Heart left ventricle (tissue), 16 donors: Measurements from ENCODE around the gene RTP2. TPM values are rescaled to one million over a fixed set of nuclear protein-coding genes. Genes with fewer than 3 reads are reported as not detected.

Experiments
- ATAC-seq, 4 donors: fragments of 200-7000 bp; cut with Tn5 transposase; one replicate each; pipeline ENCODE4 v1.9.1; 2020 to 2022; ENCODE audit warnings: moderate library complexity in 4 of 4, mild to moderate bottlenecking in 3 of 4, moderate number of reproducible peaks in 1 of 4
- DNase-seq, 5 donors: peaks; one replicate each; pipeline ENCODE4 v3.0.0-alpha.2; 2020
- H3K27ac ChIP-seq, 12 donors: fragments of 200-600 bp; sonication (generic) in 4 of 12; one replicate each; pipeline versions ENCODE4 v1.5.0 to v1.8.0; 2016 to 2022; ENCODE audit warnings: mild to moderate bottlenecking in 2 of 12
- H3K27me3 ChIP-seq, 9 donors: fragments of 200-600 bp; sonication (generic) in 2 of 9; one replicate each; pipeline versions ENCODE4 v1.5.1 to v1.8.0; 2016 to 2022; ENCODE audit warnings: mild to moderate bottlenecking in 3 of 9
- H3K36me3 ChIP-seq, 9 donors: fragments of 200-600 bp; sonication (generic) in 2 of 9; one replicate each; pipeline versions ENCODE4 v1.5.0 to v1.8.0; 2018 to 2022; ENCODE audit warnings: mild to moderate bottlenecking in 2 of 9
- H3K4me1 ChIP-seq, 12 donors: fragments of 200-600 bp; sonication (generic) in 4 of 12; one replicate each; pipeline versions ENCODE4 v1.5.0 to v1.8.0; 2016 to 2022; ENCODE audit warnings: mild to moderate bottlenecking in 3 of 12
- H3K4me3 ChIP-seq, 12 donors: fragments of 200-600 bp; sonication (generic) in 4 of 12; one replicate each; pipeline versions ENCODE4 v1.5.0 to v1.8.0; 2017 to 2022; ENCODE audit warnings: mild to moderate bottlenecking in 9 of 12, moderate library complexity in 4 of 12
- H3K9me3 ChIP-seq, 12 donors: fragments of 200-600 bp; sonication (generic) in 4 of 12; one replicate each; pipeline versions ENCODE4 v1.5.0 to v1.8.0; 2016 to 2022; ENCODE audit warnings: mild to moderate bottlenecking in 1 of 12
- POLR2A ChIP-seq, 2 donors: fragments of 450-650 bp; IDR thresholded peaks; one replicate each; pipeline ENCODE4 v1.6.1; 2017; ENCODE audit warnings: antibody characterized with exemption in 2 of 2, mild to moderate bottlenecking in 2 of 2, moderate library complexity in 2 of 2
- WGBS, 4 donors: extraction: QIAGEN DNeasy Blood & Tissue Kit in 2 of 4; methylation state at CpG; one replicate each; pipeline versions ENCODE4 v1.1.5 to v1.1.7; 2013 to 2018; 5-methylcytosine and 5-hydroxymethylcytosine counted together
- intact Hi-C, 10 donors: fragments of 100-400 bp; cut with DNase I; formaldehyde crosslinking; loops; one replicate each; pipeline versions ENCODE4 v1.11.1 to v1.14.2; 2022
- polyA plus RNA-seq, 2 donors: library from polyadenylated mRNA; stranded (reverse); fragments of 200-250 nt; gene quantifications; one replicate each; pipeline ENCODE4 v1.2.3, GENCODE V29; 2013
- total RNA-seq, 9 donors: library from RNA; depleted of rRNA in 2 of 9; stranded (reverse); fragments of >200 nt in 2 of 9; fragmentation: NEBNext Ultra II Directional in 3 of 9; extraction: Animal tissue kit (Norgen Biotek cat#: 25700) in 3 of 9; gene quantifications; one replicate each; pipeline versions ENCODE4 v1.1.0 to v1.2.4, GENCODE V29; 2016 to 2023
- TF ChIP-seq, protein P1 (sequence below), 12 donors: fragments of 200-600 bp; sonication (generic) in 4 of 12; IDR thresholded peaks; one replicate each; pipeline versions ENCODE4 v1.5.0 to v1.8.0; 2018 to 2022; ENCODE audit warnings: antibody characterized with exemption in 12 of 12, mild to moderate bottlenecking in 5 of 12
- donor health status: ischemic (EF 13 %, LVEDD 7.1; RV severe dilation, severe dysfunction).
- donor health status: healthy with polysubstance abuse.
- donor health status: DM: no; HTN: yes; CAD: no.
- donor health status: DM: no; HTN: no; CAD: no.
- donor health status: ischemic (EF 25% LVEDD 6.9; RV normal size, moderate dysfunction).
- donor health status: ischemic (EF 25% LVEDD 5.7; RV mildly dilated, moderate dysfunction).
- donor health status: healthy.
- donor health status: DM: yes; HTN: yes; CAD: no.
- donor health status: ischemic (EF 35%, LVEDD 5.7; RV mildly dilated, moderate dysfunction).
- donor health status: nonischemic (EF 11% LVEDD 7.7; RV severe dilation, severe dysfunction).
- donor health status: DM: yes; HTN: yes; CAD: no.
- donor health status: PGD.
- donor health status: ischemic (EF 29% LVEDD 5.4; RV normal size, mild dysfunction).
- donor health status: nonischemic (EF 23%, LVEDD 6.1; RV moderate dilation, normal function).

The RTP2 gene
- total and polyA plus RNA-seq, 11 donors, result not detected

DNA sequence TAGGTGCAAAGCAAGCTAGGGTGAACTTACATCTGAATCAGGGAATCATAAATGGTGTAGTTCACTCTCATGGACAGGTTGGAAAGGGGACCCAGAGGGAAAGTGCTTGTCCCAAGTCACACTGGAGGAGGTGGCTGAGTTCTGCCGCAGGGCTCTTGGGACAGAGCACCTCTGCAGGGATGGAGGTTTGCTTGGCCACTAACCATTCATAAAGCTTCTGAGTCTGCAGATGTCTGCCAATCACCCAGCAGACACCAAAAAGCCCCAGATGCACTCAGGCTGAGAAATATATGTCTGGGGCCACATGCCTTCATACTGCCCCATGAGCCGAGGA lies 17.9 kb upstream of the RTP2 start:
- ATAC-seq, result peak in 1 of 4 donors; percentile 17
- Histone ChIP-seq H3K9me3 (no peaks in the 10 kb centered on the region), H3K27ac (peak overlapping the region in 1 of 12 donors; percentile 61), H3K4me3 (no peak overlapping the region), H3K27me3 (no peaks in the 10 kb centered on the region), H3K36me3 (peaks cover 5 to 51% (median 46%) of the 10 kb centered on the region in 9 donors), H3K4me1 (peaks cover 0 to 7% (median 0%) of the 10 kb centered on the region in 12 donors)
- no peak for DNase-seq
- WGBS, 4 donors, result 95 to 100% (median 99%) methylated on average over 2 of the region's 2 CpGs
- TF ChIP-seq, protein P1, sequence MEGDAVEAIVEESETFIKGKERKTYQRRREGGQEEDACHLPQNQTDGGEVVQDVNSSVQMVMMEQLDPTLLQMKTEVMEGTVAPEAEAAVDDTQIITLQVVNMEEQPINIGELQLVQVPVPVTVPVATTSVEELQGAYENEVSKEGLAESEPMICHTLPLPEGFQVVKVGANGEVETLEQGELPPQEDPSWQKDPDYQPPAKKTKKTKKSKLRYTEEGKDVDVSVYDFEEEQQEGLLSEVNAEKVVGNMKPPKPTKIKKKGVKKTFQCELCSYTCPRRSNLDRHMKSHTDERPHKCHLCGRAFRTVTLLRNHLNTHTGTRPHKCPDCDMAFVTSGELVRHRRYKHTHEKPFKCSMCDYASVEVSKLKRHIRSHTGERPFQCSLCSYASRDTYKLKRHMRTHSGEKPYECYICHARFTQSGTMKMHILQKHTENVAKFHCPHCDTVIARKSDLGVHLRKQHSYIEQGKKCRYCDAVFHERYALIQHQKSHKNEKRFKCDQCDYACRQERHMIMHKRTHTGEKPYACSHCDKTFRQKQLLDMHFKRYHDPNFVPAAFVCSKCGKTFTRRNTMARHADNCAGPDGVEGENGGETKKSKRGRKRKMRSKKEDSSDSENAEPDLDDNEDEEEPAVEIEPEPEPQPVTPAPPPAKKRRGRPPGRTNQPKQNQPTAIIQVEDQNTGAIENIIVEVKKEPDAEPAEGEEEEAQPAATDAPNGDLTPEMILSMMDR (IDR thresholded peaks at IDR 0.05), result no peak
- TF ChIP-seq POLR2A (IDR thresholded peaks at IDR 0.05), result no peak
- intact Hi-C loops, result no loop called here

DNA sequence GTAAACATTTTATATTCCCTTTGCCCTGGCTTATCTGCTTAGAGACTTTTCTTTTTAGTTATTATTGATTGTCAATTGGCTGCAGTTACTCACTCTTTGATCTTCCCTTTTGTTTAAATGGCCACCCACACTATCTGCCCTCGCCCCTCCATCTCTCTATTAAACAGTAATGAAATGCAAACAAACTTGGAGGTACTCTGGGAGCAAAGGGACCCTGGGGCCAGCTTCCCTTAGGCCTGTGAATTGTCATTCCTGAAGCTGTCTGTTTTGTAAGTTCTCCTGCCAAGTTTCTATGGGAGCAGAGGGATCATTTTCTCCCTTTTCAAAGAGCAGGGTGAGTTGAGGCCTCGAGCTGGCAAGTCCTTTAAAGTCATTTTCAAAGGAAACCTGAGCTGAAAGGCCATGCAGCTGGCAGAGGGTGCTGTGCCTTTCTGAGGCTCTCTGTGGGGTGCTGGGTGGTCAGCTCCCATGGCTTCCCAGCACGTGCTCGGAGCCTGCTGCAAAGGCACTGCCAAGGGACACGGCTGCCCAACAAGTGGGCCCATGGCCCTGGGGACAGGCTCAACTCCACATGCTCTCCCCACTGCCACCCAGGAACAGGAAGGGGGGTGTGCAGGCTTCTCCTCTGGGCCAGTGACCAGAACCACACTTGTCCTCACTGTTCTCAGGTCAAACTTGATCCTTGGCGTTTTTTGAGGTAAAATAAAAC lies 17.4 kb upstream of the RTP2 start:
- H3K27ac ChIP-seq, result peak overlapping the region in 1 of 12 donors; percentile 61
- 55 to 60% (median 58%) methylated on average over 3 to 6 of the region's 6 CpGs for WGBS, 4 donors
- peaks cover 0 to 7% (median 0%) of the 10 kb centered on the region in 12 donors for H3K4me1 ChIP-seq
- no peaks in the 10 kb centered on the region for H3K9me3 ChIP-seq
- H3K27me3 ChIP-seq, result no peaks in the 10 kb centered on the region
- intact Hi-C loops, result loop anchor here in 8 of 10 donors (5.0 to 10.0 kb wide), 4 partner anchors 42 to 1105 kb away; partner anchors contain the start of gene AHSG (in 1 of the 8)
- ATAC-seq, result peak; percentile 12 to 64 (median 56)
- peaks cover 3 to 45% (median 41%) of the 10 kb centered on the region in 9 donors for H3K36me3 ChIP-seq
- TF ChIP-seq POLR2A (IDR thresholded peaks at IDR 0.05), result no peak
- TF ChIP-seq, protein P1 (IDR thresholded peaks at IDR 0.05), result no peak
- no peak for DNase-seq
- H3K4me3 ChIP-seq, result no peak overlapping the region

DNA sequence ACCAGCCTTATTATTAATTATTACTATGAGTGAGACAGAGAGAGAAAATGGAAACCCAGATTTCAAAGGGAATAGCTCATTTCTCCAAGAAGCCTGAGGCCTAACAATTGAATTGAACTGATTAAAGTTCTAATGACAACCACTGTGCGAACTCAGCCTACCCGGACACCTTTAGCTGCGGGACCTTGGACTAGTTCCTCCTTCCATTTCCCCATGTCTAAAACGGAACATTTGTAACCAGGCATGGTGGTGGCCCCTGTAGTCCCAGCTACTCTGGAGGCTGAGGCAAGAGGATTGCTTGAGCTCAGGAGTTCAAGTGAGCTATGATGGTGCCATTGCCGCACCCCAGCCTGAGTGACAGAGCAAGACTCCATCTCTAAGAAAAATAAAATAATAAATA lies 16.4 kb upstream of the RTP2 start:
- TF ChIP-seq, protein P1 (IDR thresholded peaks at IDR 0.05), result no peak
- no peak for TF ChIP-seq POLR2A (IDR thresholded peaks at IDR 0.05)
- intact Hi-C loops, result loop anchor here in 8 of 10 donors (5.0 to 10.0 kb wide), 4 partner anchors 42 to 1104 kb away; partner anchors contain the start of gene AHSG (in 1 of the 8)
- Histone ChIP-seq H3K9me3 (no peaks in the 10 kb centered on the region), H3K4me3 (no peak overlapping the region), H3K27me3 (no peaks in the 10 kb centered on the region), H3K4me1 (peaks cover 0 to 12% (median 0%) of the 10 kb centered on the region in 12 donors), H3K27ac (no peak overlapping the region), H3K36me3 (peaks cover 3 to 36% (median 31%) of the 10 kb centered on the region in 9 donors)
- ATAC-seq, result no peak
- no peak for DNase-seq
- 91 to 99% (median 93%) methylated on average over 5 of the region's 5 CpGs for WGBS, 4 donors

DNA sequence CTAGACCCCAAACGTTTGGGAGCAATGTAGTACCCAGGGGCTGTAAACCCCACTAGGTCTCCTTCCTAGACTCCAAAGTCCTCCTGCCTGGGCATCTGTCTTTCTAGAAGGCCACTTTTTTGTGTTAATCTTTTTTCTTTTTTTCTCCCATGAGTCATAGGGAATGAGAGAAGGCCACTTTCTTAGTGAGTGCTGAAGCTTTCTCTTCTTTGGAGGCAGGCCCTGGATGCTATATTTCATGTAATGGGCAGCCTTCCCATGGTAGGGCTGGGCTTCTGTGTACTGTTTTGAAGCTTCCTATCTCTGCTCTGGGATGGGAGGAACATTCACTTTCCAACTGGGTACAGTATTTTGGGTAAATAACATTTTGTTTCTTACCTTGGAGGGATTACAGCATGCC lies 15.2 kb upstream of the RTP2 start:
- DNase-seq, result no peak
- intact Hi-C loops, result loop anchor here in 8 of 10 donors (5.0 to 10.0 kb wide), 4 partner anchors 40 to 1103 kb away; partner anchors contain the start of gene AHSG (in 1 of the 8)
- Histone ChIP-seq H3K27me3 (no peaks in the 10 kb centered on the region), H3K4me1 (peaks cover 0 to 16% (median 0%) of the 10 kb centered on the region in 12 donors), H3K27ac (no peak overlapping the region), H3K4me3 (no peak overlapping the region), H3K36me3 (peaks cover 0 to 23% (median 19%) of the 10 kb centered on the region in 9 donors), H3K9me3 (no peaks in the 10 kb centered on the region)
- ATAC-seq, result no peak
- WGBS, 4 donors, result 45 to 60% (median 51%) methylated on average over 1 of the region's 1 CpG
- TF ChIP-seq, protein P1 (IDR thresholded peaks at IDR 0.05), result no peak
- TF ChIP-seq POLR2A (IDR thresholded peaks at IDR 0.05), result no peak
